ENCODE measurements around the gene STARD10. TPM values are rescaled to one million over a fixed set of nuclear protein-coding genes. Genes with fewer than 3 reads are reported as not detected.
"Not testable (repeated sequence)": the region's sequence is repeated elsewhere in the genome, so short reads cannot be mapped to it uniquely, and the experiment has no call there.

Gene STARD10
- total RNA-seq, 1 donor from 2014 or later = 41.8 TPM

DNA sequence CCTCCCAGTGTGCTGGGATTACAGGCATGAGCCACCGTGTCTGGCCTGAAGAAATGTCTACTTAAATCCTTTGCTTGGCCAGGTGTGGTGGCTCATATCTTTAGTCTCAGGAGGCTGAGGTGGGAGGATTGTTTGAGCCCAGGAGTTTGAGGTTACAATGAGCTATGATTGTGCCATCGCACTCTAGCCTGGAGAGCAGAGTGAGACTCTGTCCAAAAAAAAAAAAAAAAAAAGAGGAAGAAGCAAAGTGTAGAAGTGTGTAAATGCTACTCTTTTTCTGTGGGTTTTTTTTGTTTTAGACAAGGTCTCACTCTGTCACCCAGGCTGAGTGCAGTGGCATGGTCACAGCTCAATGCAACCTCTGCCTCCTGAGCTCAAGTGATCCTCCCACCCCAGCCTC lies 13.9 kb upstream of the STARD10 start:
- DNase-seq (ENCODE audit: low read depth) = no peak

DNA sequence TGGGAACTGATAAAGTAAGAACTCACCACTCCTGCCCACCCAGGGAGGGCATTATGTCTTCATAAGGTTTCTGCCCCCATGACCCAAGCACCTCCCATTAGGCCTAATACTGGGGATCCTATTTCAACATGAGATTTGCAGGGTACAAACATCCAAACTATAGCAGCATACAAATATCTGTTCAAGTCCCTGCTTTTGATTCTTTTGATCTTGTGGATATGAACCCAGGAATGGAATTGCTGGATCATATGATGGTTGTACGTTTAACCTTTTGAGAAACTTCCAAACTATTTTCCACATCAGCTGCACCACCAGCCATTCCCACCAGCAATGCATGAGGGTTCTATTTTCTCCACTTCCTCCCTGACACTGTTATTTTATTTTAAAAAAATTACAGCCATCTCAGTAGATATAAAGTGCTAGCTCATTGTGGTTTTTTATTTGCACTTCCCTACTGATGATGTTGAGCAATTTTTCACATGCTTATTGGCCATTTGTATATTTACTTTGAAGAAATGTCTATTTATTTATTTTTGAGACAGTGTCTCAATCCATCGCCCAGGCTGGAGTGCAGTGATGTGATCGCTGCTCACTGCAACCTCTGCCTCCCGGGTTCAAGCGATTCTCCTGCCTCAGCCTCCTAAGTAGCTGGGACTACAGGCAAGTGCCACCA lies 13.3 kb upstream of the STARD10 start:
- DNase-seq (ENCODE audit: low read depth) = peak; percentile 52

DNA sequence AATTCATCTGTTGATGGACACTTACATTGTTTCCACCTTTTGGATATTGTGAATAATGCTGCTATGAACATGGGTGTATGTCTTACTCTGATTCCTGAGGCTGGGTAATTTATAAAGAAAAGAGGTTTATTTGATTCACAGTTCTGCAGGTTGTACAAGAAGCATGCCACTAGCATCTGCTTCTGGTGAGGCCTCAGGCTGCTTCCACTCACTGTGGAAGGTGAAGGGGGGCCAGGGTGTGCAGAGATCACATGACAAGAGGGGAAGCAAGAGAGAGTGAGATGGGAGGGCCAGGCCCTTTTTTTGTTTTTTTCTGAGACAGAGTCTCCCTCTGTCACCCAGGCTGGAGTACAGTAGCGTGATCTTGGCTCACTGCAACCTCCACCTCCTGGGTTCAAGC lies 12.5 kb upstream of the STARD10 start:
- DNase-seq (ENCODE audit: low read depth) = not testable (repeated sequence)

DNA sequence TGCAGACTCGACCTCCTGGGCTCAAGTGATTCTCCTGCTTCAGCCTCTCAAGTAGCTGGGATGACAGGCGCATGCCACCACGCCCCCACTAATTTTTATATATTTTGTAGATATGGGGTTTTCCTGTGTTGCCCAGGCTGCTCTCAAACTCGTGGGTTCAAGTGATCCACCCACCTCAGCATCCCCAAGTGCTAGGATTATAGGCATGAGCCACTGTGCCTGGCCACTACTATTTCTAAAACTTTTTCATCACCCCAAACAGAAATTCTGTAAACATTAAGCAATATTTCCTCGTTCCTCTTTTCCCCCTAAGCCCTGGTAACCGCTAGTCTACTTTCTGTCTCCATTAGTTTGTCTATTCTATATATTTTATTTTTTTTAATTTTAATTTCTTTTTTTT lies 11.4 kb upstream of the STARD10 start:
- DNase-seq (ENCODE audit: low read depth) = no peak

DNA sequence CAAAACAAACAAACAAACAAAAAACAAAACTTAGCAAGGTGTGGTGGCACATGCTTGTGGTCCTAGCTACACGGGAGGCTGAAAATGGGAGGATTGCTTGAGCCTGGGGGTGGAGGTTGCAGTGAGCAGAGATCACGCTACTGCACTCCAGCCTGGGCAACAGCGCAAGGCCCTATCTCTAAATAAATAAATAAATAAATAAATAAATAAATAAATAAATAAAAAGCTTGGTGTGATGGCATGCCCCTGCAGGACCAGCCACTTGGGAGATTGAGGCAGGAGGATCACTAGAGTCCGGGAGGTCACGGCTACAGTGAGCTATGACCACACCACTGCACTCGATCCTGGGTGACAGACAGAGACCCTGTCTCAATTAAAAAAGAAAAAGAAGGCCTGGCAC lies 9.0 kb upstream of the STARD10 start:
- DNase-seq (ENCODE audit: low read depth) = no peak

DNA sequence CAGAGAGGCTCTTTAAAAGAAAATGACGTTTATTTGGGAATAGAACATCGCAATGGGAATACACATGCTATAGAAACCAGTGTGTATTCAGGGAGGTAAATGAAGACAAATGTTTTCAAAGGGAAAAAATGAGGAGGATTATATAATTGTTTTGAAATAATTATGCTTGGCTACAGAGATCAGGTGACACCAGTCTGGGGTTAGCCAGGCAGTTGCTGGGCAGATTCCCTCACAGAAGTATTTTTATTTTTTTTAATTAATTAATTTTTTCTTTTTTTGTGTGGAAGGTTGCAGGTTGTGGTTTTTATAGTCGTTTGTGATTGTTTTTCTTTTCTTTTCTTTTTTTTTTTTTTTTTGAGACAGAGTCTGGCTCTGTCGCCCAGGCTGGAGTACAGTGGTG lies 5.6 kb upstream of the STARD10 start:
- no peak for DNase-seq (ENCODE audit: low read depth)

DNA sequence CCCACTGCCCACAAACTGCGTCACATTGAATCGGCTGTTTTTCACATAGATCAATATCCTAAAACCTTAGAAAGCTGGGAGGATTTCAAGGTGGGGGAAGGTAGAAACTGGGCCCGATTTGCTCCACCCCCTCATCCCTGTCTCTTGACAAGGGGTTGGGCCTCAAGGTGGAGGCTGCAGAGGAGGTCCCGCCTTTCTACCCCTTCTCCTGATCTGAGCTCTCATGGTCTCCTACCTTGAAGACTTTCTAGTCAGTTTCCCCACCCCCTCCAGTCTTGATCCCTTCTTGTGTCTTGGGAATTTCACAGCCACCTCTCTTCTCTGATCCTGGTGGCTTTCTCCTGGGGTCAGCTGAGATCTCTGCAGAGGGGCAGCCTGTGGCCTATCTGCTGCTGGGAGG lies 4.5 kb upstream of the STARD10 start:
- DNase-seq (ENCODE audit: low read depth) = no peak

DNA sequence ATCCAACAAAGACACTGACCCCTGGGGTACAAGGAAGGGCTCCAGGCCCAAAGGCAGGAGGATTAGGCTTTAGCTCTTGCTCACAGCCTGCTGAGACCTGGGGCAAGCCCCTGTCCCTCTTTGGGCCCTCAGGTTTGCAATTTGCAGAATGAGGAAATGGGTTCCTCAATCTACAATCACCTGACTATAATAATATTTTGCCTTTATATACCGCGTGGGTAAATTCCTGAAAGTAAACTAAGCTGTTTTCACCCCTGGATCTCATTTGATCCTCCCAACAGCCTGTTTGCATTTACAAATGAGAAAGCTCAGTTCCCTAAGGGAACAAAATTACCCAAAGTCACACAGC lies 797 bp downstream of the STARD10 start:
- no peak for DNase-seq (ENCODE audit: low read depth)

DNA sequence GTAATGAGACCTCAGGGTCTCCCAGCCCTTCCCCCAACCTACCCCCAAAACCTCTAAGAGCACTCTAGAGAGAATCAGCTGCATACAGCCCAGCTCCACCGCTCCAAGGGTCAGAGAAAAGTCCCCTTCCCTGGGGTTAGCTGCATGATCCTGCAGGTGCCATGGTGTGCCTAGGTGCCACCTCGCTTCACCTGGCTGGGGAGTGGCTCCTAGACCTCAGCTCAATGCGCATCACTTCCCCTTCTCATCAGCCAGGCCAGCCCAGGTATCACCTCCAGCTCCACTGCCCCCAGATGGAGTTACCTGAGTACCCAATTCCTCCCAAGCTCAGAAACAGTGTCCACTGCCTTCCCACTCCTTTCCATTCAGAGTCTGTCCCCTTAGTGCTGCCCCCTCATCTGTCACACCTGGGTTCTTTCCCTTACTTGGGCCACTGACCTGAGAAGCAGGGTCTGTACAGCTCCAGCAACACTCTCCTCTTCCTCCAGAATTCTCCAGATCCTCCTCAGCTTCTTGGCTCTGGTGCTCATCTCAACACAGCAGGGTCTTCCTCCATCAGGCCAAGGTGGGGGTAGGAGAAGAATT lies 1.3 kb downstream of the STARD10 start:
- DNase-seq (ENCODE audit: low read depth) = no peak

DNA sequence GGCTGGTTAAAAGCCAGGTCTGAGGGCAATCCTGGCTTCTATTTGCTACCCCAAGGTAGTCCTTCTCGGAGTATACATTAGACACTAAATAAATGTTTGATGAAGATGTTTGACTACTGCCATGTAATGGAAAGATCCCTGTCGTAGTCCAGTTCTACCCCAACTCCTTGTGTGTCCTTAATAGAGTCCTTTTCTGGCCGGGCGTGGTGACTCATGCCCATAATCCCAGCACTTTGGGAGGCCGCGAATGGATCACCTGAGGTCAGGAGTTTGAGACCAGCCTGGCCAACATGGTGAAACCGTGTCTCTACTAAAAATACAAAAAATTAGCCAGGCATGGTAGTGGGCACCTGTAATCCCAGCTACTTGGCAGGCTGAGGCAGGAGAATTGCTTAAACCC lies 2.6 kb downstream of the STARD10 start:
- DNase-seq (ENCODE audit: low read depth) = not testable (repeated sequence)

DNA sequence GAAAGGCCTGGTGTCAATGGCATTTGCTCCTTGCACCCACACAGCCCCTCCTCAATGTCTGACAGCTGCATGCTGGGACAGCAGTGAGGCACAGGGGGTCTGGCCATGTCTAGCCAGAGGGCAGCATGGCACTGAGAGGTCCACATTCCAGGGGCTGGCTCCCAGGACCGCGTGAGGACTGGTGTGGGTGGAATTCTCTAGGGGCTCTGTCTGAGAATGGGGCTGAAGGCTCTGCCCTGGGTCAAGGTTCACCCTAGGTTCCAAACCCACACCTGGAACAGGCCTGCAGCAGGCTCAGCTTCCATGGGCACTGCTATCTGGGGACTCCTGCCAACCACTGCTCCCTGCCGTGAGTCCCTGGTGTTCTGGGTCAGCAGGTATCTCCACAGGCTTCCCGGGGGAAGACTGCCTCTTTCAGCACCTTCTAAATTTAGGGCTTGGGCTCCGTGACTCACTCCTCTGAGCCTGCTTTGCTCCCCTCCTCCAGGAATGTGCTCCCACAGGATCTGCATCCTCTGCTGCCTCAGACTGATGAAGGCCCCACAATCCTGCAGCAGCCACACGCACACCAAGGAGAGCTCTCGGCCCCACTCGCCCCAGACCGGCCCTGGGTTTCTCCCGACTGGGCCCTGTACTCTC lies 4.2 kb downstream of the STARD10 start:
- peak; percentile 43 for DNase-seq (ENCODE audit: low read depth)

DNA sequence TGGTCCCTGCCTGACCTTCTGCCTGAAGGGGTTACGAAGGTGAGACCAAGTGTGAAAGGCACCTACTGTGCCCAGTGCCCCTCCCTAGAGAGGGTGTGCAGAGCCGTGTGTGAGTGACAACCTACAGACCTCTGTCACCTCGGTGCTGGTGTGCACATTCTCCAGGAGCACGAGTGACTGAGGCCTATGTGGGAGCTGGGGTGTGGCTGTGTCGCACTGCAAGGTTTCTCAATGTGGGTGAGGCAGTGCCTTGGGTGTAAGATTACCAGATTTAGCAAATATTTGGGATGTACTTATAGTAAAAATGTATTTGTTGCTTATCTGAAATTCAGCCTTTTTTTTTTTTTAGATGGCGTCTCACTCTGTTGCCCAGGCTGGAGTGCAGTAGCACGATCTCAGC lies 5.6 kb downstream of the STARD10 start:
- no peak for DNase-seq (ENCODE audit: low read depth)

DNA sequence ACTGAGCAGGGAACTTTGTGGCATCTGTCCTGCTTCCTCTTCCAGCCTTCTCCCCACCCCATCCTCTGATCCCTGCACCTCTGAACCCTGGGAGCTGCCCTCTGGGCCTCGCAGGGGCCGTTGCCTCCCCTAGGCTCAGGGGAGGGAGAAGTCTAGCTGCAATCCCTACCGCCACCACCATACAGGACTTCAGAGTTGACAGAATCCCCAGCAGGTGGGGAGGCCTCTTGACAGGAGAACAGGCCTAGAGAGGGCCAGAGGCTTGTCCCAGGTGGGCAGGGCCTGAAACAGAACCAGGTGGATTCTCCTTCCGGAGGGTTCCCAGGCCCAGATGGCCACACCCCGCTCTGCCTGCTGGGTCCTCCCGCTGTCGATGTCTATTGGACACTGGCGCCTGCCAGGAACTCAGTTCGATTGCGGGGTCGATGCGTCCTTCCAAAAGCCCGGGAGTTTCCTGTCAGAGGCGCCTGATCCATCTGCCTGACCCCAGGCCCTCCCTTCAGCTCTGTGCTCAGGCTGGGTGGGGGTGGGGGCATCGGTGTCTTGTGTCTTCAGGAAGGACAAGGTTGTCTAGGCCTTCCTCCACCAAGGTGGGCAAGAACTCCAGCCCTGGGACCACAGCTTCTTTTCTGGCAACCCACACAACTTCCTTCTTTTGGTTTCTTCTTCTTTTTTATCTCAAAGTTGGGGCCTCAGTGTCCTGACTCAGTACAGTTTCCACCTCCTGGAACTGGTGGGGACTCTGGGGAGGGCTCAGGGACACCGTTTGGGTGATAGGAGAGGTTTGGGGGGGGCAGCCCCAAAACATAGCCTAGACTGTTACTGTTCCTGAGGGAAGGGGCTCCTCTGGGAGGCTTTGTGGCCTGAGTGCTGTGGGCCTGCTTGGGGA lies 6.4 kb downstream of the STARD10 start:
- no peak for DNase-seq (ENCODE audit: low read depth)

DNA sequence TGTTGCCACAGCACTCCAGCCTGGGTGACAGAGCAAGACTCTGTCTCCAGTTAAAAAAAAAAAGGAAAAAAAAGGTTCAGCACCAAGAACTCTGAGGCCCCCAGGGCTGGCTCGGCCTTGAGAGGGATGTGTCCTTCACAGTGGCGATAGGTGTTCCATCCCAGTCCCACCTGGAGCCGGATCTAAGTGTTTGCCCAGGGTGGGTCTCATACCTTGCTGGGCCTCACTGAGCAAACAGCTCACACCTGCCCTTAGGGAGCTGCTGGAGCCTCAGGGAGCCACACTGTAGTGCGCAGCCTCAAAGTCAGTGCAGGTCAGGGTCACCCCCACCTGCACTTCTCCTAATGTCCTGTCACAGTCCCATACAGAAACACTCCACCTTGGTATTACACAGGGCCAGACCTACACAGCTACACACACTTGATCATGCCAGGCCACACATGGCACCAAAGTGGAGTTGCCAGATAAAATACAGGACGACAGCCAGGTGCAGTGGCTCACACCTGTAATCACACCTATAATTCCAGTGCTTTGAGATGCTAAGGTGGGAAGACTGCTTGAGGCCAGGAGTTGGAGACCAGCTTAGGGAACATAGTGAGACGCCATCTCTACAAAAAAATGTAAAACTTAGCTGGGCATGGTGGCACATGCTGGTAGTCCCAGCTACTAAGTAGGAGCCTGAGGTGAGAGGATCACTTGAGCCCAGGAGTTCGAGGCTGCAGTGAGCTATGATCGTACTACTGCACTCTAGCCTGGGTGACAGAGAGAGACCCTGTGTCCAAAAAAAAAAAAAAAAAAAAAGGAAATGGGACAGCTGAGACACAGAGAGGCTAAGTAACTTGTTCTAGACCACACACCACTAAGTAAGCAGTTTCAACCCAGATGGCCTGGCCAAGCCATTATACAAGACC lies 7.3 kb downstream of the STARD10 start:
- DNase-seq (ENCODE audit: low read depth) = no peak

DNA sequence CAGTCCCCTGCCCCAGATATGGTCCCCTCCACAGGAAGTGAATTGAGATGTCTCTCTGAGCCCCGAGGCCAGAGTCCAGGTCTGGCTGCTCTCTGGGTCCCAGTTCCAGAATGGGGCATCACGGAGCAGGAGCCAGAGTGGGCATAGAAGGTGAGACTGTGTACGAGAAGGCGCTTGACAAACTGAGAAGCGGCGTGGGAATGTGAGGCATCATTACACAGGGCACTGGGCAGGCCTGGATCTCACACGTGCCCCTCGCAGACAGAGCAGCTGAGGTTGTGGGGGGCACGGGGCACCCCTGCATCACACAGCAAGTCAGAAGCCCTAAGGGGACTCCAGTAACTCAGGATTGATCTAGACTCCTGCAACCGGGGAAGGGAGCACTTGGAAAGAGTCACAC lies 9.2 kb downstream of the STARD10 start:
- no peak for DNase-seq (ENCODE audit: low read depth)

DNA sequence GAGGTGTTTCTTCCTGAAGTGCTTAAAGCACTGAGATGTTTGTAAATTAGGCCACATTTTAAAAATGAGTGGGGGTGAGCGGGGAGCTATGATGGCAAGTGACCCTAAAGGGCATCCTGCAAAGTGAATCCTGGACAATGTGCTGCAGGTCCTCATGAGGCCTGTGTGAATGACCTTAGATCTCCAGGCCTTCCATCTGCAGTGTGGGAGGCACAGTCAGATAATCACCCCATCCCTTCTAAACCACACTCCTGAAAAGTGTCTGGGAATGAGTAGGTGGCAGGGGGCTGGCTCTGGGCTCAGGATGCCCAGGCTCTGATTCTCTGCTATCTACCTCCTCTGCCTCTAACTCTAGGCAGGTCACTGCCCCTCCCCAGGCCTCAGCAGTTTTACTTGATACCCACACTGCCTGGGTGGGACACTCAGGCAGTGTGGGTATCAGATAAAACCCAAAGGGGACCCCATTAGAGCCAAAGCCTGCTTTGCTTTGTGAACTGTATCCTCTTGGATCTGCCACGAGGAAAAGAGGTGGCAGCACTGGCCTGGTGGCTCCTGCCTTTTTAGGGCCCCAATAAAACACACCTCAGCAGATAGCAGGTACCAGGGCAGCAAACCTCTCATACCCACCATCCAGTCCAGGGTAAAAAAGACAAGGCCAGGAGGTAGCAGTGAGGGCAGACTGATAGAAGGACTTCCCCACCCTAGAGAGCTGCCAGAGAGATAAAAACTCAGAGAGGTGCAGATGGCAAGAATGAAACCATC lies 10.5 kb downstream of the STARD10 start:
- DNase-seq (ENCODE audit: low read depth) = no peak

DNA sequence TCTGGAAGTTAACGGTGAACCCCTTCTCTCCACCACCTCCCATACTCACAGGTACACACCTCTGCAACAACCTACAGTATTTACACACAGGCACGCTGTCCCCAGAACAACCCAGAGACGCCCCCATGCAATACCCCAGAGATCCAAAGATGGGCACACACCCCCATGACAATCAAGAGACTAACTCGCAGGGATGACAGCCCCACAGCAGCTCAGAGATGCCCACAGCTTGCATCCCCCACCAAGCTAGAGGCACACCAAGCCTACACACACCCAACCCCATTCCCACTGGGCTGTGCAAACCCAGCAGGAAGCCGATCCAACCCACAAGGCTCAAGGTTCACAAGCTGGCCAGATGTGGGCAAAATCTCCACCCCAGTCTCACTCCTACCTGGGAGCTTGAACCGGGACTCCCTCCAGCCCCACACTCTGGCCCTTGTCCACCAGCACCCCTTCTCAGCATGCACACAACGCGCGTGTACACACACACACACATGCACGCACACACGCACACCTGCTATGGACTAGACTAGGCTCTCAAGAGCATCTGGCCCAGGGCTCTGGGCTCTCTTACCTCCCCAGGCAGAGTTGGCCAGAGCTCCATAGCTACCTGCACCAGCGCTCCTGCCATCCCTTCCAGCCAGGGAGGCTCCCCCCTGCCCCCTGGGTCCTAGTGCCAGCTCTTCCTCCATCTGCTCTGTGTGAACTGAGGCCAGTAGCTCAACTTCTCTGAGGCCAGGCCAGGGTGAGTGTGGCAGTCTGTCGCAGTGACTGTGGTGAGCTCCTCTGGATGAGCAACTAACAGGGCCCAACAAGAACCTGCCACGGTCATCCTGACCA lies 11.5 kb downstream of the STARD10 start:
- no peak for DNase-seq (ENCODE audit: low read depth)

DNA sequence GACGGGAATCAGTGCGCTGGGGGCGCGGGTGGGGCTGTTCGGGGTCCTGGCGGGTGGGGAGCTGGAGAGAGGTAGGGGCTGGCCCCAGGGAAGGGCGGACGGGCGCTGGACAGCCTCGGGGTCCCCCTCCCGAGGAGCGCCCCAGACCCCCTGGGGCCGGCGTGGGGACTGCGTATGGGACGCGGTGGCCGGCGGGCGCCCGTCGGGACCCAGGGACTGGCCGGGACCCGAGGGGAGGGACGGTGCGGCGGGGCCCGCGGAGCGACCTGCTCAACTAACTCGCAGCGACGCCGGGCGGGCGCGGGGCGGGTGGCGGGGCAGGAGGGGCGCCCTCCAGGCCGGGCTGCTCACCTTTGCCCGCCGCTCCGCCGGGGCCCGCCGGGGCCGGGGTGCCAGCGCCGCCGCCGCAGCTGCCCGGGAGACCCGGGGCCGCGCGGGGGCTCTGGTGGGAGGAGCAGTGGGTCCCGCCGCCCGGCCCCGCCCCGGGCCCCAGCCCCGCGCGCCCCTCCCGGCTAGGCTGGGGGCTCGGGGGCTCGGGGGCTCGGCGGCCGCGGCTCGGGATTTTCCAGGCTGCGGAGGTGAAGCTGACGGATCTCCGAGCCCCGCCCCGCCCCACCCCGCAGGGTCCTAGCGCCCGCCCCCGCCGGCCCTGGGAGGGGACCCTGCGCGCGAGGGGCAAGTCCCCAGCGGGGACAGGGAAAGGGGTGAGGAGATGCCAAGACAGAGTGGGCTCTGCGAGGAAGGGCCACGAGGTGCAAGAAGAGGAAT lies 12.3 kb downstream of the STARD10 start:
- no peak for DNase-seq (ENCODE audit: low read depth)

DNA sequence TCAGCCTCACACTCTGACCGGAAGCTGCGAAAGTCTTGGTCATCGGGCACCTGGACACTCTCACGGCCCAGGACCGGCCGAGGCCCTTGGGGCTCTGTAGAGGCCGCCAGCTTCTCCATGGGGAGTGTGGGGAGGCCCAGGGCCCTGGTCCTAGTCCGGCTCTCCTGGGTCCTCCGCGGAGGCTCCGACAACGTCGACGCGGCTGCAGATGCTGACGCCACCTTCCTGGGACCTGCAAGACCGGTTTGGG lies 12.9 kb downstream of the STARD10 start:
- no peak for DNase-seq (ENCODE audit: low read depth)
